Spleen (tissue), 7 donors: Measurements from ENCODE around the gene TESMIN.

Experiments used
- POLR2A ChIP-seq, 3 donors: fragments of 450-650 bp; IDR thresholded peaks; one replicate each; pipeline ENCODE4 v1.5.1; 2017; ENCODE audit warnings: antibody characterized with exemption in 3 of 3, mild to moderate bottlenecking in 1 of 3
- POLR2AphosphoS5 ChIP-seq, 3 donors: sonication (generic); formaldehyde crosslinking; IDR thresholded peaks; one replicate each; pipeline ENCODE4 v1.5.1; 2017; ENCODE audit warnings: antibody characterized with exemption in 3 of 3
- TF ChIP-seq, protein P1 (sequence below), 11 experiments: fragments of 200-600 bp in 7 of 11; fragments of 450-650 bp in 4 of 11; sonication (generic) in 4 of 11; IDR thresholded peaks in 8 of 11; conservative IDR thresholded peaks in 3 of 11; 1 replicate in 7 of 11; 2 replicates in 4 of 11; pipeline versions ENCODE4 v1.4.0 to v1.8.0; 2016 to 2021; ENCODE audit warnings: antibody characterized with exemption in 11 of 11, inconsistent platforms in 4 of 11, mild to moderate bottlenecking in 1 of 11
- donor health status: DM: no; HTN: no; CAD: no; lungs with moderate emphysema.
- donor health status: DM: no; HTN: no; CAD: no.
- donor health status: DM: no; HTN: no; CAD: no.

DNA sequence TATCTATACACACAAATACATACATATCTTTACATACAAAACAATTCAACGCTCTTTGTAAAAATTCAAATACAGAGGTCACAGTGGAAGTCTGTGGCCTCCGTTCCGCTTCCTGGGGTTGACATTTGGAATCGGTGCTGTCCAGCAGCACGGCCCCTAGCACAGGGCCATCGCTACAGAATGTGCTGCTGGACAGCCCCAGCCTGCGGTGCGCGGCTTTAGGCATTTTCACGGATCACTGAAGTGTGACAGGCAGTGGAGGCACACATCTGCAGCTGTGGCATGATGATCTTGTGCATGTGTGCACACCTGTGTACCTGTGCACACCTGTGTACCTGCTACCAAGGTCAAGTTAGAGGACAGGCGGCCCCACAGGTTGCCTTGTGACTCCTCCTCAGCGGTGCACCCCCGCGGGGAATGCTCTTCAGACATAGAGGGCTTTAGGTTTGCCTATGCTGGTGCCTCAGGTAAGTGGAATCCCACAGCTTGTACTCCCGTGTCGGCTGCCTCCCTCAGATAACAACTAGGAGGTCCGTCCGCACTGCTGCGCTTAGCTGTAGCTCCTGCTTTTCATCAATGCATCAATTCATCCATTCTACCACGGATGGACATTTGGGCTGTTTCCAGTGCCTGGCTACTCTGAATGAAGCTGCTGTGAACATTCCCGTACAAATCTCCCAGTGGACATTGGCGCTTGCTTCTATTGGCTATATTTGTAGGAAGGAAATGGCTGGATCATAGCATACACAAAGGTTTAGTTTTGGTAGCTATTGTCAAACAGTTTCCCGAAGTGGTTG lies 37.1 kb downstream of the TESMIN start:
- TF ChIP-seq, protein P1, sequence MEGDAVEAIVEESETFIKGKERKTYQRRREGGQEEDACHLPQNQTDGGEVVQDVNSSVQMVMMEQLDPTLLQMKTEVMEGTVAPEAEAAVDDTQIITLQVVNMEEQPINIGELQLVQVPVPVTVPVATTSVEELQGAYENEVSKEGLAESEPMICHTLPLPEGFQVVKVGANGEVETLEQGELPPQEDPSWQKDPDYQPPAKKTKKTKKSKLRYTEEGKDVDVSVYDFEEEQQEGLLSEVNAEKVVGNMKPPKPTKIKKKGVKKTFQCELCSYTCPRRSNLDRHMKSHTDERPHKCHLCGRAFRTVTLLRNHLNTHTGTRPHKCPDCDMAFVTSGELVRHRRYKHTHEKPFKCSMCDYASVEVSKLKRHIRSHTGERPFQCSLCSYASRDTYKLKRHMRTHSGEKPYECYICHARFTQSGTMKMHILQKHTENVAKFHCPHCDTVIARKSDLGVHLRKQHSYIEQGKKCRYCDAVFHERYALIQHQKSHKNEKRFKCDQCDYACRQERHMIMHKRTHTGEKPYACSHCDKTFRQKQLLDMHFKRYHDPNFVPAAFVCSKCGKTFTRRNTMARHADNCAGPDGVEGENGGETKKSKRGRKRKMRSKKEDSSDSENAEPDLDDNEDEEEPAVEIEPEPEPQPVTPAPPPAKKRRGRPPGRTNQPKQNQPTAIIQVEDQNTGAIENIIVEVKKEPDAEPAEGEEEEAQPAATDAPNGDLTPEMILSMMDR (IDR thresholded peaks at IDR 0.05 in 8 of 11, conservative IDR thresholded peaks at IDR 0.05 in 3 of 11) = no peak
- TF ChIP-seq POLR2A (IDR thresholded peaks at IDR 0.05) (no peak), POLR2AphosphoS5 (IDR thresholded peaks at IDR 0.05) (no peak)
